HG03565 (cell line): Measurements from ENCODE around the gene ARMH2.
A peak's percentile ranks its signal among the peaks of the same experiment; 100 is the strongest.

Experiments used
- ATAC-seq: cut with Tn5 transposase; IDR thresholded peaks from one replicate; pipeline ENCODE4 v1.9.1; 2021; ENCODE audit warnings: mild to moderate bottlenecking, moderate library complexity; ENCODE audit not compliant: unreplicated experiment

ARMH2 gene

DNA sequence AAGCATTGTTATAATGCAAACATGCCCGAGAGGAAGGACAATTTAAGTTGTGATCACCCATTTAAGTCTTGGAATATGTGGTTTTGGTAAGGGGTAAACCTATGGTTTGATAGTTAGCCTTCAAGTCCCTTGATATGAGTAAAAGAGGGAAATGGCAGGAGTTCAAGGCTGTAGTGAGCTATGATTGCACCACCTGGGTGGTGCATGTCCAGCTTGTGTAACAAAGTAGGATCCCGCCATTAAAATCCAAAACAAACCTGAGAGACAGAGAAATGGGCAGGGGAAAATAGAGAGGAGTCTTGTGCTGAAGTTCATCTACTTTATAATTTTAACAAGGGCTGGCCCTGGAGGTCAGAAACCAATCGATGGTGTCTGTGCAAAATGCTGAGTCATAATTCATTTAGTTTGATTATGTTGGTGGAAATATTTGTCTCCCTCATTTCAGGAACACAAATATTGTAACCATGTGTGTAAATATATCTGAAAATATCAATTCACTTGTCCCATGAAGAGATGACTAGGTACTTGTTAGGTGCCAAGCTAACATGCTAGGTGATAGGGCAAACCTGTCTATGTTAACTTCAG lies 23.2 kb upstream of the ARMH2 start:
- no peak for ATAC-seq

GRCh38 chr6:24818346-24818745 lies 19.6 kb upstream of the ARMH2 start:
- ATAC-seq: no peak

- ATAC-seq: no peak
Measured at GRCh38 chr6:24809728-24810127, 11.0 kb upstream of the ARMH2 start.

DNA sequence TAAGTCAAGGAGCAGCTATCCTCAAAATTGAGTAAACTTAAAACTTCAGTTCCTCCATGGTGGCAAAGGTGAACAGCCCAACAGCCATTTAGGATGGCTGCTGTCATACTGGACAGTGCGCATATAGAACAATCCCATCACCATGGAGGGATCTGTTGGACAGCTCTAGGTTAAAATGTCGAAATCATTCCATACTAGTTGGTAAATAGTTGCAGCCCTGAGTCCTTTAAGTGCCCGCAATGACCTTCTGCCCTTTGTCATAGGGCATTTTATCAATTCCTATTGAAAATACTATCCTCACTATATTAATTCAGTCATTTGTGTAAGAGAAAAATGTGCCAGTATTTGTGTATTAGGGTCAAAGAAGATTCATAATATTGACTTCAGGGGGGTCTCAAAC lies 8.9 kb upstream of the ARMH2 start:
- no peak for ATAC-seq

DNA sequence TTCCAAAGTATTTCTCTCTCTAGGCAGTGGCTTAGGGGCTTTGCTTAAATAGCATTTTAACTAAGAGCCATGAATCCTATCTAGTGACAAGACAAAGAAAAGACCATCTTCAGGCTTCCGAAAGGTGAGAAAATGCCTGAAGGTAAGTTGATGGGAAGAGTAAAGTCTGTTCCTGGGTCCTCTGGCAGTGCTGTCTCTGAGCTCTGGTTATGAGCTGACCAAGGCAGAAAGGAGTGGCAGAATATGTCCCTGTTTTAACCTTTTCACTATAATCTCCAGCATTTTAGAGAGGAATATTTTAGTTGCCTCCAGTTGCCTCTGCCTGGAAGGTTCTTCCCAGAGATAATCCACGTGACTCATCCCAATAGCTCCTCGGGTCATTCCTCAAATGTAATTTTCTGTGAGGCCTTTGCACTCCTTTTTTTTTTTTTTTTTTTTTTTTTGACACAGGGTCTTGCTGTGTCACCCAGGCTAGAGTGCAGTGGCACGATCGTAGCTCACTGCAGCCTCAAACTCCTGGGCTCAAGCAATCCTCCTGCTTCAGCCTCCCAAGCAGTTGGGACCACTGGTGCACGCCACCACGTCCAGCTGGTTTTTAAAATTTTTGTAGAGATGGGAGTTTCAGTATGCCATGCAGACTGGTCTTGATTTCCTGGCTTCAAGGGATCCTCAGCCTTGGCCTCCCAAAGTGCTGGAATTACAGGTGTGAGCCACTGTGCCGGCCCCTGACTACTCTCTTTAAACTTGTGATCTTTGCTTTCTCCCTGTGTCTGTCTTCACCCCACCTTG lies 3.7 kb upstream of the ARMH2 start:
- ATAC-seq: no peak

GRCh38 chr6:24799541-24799915 lies 811 bp upstream of the ARMH2 start:
- ATAC-seq: no peak

- ATAC-seq: no peak
Measured at GRCh38 chr6:24797596-24798216, 1.0 kb downstream of the ARMH2 start.

- ATAC-seq: no peak
Measured at GRCh38 chr6:24796616-24797290, 2.0 kb downstream of the ARMH2 start.

DNA sequence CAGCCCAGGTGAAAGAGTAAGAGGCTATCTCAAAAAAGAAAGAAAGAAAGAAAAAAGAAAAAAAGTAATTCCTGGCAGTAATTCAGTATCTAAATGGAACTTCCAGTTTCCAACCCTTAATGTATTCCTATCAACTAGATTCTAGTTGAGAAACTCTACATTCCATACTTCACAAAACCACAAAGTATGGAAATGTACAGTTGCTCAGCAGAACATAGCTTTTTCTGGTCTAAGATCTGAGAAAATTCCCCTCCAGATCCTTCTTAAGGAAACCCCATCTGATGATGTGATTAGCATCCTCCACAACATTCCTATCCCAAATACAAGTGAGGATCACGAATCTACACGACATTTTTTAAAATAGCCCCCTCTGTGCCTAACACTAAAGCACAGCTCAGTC lies 3.6 kb downstream of the ARMH2 start:
- ATAC-seq: no peak

- ATAC-seq: no peak
Measured at GRCh38 chr6:24788031-24788665, 10.6 kb downstream of the ARMH2 start.

DNA sequence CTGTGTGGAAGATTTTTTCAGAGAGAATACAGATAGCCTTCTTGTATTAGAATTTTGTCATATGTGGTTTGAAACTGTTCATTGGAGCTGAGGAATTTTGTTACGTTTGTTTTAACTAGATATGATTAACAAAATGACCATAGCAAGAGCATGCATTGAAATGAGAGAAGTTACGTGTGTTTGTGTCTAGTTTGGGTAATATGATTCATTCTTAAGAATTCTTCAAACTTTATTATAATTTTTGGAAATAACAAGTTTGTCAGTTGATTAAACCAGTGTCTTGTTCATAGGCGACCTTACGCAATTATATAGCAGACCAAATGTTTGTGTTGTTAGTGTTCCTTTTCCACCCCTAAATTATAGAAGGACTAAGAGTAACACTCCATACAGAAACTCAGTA lies 18.5 kb downstream of the ARMH2 start:
- ATAC-seq: no peak

DNA sequence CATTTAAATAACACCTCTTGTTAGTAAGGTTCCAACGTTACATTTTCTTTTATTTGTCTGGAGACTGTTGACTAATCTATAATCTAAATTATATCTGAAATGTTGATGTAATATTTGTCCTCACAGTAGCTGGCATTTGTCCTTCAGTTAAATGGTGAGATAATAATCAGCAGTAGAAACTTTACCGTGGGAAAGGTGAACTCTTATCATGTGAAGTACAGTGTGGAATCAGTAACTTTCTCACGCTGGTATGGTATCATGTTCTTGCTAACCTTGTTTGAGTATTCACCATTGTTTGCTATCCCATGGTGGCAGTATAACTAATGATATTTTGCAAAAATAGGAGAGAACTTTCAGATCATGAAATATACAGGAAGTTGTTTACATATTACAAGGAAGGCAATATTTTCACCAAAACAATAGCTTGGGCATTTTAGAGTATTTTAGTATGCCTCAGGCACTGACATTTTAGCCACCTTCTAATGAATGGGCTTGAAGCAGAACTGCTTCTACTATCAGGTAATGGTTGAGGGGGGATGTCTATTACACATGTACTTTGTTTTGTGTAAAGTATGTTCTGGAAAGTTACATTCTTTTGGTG lies 19.2 kb downstream of the ARMH2 start:
- peak; percentile 22 for ATAC-seq

GRCh38 chr6:24778878-24779277 lies 19.8 kb downstream of the ARMH2 start:
- no peak for ATAC-seq

- ATAC-seq: no peak
Measured at GRCh38 chr6:24778121-24778520, 20.6 kb downstream of the ARMH2 start.

GRCh38 chr6:24777227-24777626 lies 21.5 kb downstream of the ARMH2 start:
- ATAC-seq: no peak

GRCh38 chr6:24775520-24776058 lies 23.1 kb downstream of the ARMH2 start:
- ATAC-seq: no peak

DNA sequence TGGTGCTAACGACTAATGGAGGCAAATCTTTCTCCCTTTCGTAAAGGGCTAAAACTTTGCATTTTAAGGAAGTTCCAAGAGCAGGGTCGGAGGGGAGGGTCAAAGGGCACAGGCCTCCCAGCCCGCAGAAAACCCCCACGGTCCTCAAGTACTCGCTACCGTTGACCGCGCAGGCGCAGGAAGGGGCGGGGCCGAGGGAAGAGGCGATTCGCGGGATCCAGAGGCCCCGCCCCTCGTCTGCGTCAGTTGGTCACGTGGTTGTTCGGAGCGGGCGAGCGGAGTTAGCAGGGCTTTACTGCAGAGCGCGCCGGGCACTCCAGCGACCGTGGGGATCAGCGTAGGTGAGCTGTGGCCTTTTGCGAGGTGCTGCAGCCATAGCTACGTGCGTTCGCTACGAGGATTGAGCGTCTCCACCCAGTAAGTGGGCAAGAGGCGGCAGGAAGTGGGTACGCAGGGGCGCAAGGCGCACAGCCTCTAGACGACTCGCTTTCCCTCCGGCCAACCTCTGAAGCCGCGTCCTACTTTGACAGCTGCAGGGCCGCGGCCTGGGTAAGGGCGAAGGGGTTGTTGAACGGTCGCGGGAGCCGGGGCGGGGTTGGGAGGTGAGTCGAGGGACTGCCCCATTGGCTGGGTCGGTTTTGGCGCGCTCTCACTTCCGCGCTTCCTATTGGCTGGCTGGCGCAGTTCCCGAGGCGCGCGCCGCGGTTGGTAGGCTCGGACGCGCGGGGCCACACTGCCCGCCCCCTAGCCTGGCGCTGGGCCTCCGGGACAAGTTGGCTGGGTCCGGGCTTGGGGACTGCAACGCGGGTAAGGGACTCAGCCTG lies 23.8 kb downstream of the ARMH2 start, which contains the start of gene GMNN:
Gene GMNN (plus strand): TSS at position 242 of the 824 bp plus-strand sequence. CDS start 2,310 bp downstream, outside the sequence.
- peak; percentile 78 for ATAC-seq

GRCh38 chr6:24768361-24768760 lies 30.4 kb downstream of the ARMH2 start:
- ATAC-seq: no peak

GRCh38 chr6:24766680-24767462 lies 31.8 kb downstream of the ARMH2 start:
- no peak for ATAC-seq
